Activated T-cell treated with anti-CD3 and anti-CD28 coated beads, Interleukin-2, amount 50 U/mL, for 48 hours (primary cell): ENCODE measurements around the gene CCDC88C.
A peak's percentile ranks its signal among the peaks of the same experiment; 100 is the strongest.

Experiments
- DNase-seq, 2 experiments: peaks; one replicate each; pipeline ENCODE4 v3.0.0-alpha.2; 2020

CCDC88C gene

DNA sequence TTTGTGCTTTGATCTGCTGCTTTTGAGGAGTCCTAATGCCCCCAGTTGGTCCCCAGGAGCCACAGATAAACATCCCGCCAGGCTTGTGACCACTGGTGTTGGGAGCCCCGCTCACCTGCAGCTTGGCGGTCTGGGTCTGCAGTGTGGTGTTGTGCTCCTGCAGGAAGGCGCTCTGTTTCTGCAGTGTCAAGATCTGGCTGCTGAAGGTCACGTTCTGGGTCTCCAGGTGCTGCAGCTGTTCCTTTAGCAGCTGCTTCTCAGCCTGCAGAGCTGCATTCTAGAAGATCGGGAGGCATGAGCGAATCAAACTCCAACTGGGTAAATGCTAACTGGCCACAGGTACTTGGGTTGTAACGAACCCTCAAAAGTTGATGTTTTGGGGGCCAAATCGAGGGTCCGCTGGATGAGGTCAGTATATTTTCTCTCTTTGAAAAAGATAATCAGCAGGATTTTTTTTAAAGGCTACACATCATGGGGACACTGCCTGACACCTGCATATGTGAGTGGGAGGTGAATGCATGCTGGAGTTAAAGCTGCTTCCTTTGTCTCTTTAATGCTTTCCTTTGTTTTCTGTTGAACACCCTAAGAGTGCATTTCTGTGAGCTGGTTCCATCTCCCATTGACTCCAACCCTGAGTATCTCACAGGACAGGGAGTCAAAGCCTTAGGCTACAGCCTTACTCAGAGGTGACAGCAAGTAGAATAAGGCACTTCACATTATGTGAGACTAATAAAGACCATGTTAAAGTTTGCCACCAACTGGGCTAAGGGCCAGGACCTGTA lies 111.8 kb downstream of the CCDC88C start:
- DNase-seq: no peak

DNA sequence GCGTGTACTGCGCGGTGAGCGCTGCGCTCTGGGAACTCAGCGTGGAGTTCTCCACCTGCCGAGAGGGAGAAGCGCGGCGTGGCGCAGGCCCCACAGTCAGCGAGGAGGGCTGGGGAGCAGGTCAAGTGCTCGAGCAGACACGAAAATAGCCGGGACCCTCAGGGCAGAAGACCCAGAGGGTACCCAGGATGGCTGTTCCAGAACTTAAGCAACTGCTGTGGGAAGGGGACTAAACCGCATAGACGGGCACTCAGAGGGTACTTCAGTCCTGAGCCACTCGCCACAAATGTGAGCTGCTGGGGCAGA lies 113.7 kb downstream of the CCDC88C start:
- no peak for DNase-seq

DNA sequence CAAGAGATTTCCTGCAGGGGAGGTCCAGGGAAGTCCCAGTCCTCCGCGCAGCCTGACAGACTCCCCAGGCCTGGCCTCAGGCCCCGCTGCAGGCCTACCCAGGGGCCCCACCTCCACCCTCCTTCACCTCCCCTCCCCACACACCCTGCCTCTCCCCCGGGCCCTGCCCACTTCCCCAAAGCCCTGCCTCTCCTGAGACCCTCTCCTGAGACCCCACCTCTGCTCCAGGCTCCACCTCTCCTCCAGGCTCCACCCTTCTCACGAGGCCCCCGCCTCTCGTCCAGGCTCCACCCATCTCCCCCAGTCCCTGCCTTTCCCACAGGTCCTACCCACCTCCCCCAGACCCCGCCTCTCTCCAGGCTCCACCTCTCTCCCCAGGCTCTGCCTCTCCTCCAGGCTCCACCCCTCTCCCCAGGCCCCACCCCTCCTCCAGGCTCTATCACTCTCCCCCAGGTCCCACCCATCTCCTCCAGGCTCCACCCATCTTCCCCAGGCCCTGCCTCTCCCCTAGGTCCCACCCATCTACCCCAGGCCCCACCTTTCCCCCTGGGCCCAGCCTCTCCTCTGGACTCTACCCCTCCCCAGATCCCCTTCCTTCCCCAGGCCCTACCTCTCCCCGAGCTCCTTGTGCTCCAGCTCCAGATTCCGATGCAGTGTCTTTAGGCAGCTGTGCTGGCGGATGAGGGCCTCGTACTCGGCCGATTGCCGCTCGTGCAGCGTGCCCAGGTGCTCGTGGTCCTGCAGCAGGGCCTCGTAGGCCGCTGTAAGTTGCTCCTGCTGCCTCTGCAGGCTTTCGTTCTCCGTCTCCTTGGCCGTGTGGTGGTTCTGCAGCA lies 114.3 kb downstream of the CCDC88C start:
- peak; percentile 90 to 93 for DNase-seq

DNA sequence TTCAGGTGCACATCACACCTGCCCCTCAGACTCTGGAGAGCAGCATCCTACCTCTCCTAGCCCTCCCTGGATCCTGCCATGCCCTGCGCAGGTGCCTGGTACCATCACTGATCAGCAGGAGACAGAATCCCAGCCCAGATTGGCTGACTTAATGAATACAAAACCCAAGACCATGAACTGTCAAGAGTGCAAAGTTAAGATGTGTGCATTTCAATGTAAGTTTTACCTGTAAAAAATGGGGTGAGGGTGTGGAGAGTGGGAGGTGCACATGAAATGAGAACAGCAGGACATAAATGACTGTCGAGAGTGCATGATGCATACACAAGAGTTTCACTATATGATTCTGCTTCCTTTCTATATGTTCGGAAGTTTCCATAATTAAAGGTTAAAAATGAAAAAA lies 115.2 kb downstream of the CCDC88C start:
- DNase-seq: peak; percentile 51 to 60

DNA sequence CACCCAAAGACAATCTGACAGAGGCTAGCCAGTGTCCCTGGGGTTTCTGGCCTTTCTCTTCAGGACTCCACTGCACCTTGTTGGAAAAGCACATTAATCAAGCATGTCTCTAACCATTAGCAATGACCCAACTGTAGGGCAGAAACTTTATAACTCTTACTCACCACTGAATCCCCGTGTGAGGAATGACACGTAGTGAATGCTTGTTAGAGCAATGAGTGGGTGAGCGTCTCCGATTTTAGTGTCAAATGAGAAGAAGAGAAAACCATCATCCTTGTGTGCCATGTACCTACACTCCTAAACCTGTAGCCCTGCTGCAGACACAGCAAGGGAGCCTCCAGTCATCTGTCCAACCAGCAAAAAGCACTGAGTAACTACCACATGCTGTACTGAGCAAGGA lies 116.7 kb downstream of the CCDC88C start:
- DNase-seq: peak in 1 of 2 experiments; percentile 31

DNA sequence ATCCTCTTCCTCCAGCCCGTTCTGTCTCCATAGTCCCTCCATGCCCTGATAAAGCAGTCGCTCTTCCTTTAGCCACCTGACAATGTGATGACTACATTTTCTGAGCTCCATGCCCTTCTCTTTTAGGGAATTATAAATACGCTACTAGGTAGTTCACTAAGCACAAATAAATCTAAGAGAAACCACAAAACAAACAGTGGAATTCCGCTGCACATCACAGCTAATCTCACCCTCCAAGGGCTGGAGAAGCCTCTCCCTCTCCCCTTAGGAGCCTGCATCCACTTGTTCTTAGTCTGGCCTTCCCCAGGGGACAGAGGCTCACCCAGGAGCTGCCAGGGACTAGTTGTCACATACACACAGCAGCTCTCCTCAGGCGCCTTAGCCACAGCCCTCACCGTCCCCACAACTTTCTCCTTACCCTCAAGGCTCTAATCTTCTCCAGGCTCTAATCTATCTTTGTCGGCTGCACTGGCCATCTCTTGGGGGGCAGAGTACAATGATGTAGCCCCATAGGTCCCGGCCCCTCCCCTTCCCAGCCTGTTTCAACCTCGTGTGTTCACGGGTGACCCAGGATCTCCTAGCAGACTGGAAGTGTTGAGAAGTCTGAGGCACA lies 117.2 kb downstream of the CCDC88C start:
- no peak for DNase-seq

DNA sequence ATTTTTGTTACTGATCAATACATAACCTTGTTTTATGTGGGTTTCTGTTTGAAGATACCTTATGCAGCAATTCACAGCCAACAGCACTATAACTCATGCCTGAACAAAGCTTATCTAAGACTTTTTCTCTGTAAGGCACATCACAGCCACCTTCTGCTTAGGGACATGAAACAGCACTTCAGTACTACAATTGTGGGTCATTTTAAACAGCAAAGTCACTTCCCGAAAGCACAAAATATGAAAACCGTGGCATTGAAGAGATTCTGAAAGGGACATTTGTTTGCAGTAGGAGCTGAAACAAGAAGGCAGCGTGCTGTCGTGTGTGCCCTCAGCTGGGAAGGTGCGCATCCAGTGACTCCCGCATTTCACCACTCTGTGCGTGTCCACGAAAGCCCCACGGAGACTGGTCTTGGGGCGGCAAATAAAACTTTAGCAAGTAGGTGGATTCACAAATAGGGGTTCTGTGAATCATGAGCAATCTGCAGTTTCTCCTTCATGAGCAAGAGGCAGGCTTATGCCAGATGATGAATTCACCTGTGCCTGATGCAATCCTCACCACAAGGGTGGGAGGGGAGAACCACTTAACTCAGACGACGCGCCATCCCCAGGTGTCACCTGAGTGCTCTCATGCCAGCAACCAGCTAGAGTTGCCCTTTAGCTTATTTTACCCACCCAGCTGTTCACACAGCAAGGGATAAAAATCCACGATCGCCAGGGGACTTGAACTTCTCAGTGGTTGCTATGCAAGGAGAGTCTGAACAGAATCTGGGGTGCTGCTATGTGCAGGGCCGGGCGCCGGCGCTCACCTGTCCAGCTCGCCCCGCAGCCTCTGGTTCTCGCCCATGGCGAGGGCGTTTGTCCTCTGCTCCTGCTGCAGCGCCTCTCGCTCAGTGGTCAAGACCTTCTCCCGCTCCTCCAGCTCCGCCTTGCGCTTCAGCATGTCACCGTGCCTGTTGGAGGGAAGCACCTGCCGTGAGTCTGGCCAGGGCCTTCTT lies 118.2 kb downstream of the CCDC88C start:
- DNase-seq: peak; percentile 58 to 67

DNA sequence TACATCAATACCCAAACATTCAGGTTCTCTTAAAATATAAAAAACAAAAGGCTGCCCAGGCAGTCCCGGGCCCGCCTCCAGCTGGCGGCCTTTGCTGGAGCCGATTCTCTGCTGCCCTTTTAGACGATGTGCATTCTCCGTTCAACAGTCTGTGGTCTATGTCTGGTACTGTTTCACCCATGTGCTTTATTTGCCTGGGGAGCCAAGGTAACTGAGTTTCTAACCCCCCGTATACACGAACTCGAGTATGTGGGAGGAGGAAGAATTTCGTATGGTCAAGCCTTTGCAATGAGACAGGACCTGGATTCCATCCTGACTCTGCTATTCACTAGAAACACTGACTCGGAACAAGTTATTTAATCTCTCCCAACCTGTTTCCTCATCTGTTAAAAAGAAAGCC lies 119.0 kb downstream of the CCDC88C start:
- DNase-seq: no peak

DNA sequence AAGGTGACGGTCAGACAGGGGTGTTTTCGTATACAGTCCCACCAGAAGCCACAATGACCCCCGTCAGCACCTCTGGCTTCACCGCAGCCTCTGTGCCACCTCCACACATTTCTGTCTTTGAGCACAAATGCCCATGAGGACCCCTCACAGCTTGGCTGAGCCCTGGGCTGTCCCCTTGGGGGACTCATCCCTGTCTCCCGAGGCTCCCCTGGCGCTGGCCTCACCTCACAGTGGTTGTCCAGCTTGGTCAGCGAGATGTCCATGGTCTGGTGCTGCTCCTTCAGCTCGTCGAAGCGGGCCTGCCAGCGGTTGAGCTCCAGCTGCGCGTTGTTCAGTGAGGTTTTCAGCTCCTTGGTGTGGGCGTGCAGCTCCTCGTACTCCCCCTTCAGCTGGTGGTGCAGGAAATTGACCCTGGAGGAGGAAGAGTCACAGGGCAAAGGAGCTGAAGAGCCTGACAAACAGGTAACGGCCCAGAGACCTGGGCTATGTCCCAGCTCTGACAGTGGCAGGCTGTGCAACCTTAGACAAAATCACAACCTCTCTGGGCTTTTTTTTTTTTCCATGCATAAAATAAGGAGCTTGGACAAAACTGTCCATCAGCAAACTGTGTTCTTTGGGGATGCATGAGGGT lies 120.4 kb downstream of the CCDC88C start:
- DNase-seq: no peak

DNA sequence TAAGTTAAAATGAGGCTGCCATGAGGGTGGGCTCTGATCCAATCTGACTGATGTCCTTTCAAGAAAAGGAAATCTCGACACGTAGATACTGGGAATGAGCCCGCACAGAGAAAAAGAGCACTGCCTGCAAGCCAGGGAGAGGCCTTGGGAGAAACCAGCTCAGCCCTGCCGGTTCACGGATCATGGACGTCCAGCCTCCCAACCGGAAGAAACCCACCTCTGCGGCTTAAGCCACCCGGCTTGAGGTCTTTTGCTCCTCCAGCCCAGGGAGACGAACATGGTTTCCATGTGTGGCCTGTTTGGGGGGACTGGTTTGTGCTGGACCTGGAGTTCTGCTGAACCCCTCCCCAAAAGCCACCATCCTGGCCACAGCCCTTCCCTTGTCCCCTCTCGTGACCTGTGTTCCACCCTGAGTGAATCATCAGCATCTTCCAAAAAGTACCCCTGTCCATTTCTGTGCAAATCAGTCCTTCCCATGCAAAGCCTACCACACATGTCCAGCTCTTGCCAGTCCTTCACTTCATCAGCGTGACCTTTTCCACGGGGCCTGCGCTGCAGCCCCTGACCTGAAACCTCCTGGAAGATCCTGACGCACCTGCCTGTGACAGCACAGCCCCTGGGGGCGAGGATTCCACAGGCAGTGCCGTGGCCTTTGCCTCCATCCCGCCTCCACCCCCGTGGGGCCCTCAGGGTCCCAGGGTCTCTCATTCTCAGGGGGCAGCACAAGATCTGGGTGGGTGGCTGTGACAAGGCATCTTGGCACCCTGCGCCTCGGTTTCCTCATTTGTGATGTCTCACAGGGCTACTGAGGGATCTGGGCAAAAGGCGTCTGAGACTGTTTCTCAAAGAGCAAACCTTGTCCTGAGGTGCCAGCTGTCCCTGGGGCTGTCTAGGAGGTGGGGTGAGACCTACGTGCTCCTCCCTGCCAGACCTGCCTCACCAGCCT lies 121.5 kb downstream of the CCDC88C start:
- DNase-seq: no peak

DNA sequence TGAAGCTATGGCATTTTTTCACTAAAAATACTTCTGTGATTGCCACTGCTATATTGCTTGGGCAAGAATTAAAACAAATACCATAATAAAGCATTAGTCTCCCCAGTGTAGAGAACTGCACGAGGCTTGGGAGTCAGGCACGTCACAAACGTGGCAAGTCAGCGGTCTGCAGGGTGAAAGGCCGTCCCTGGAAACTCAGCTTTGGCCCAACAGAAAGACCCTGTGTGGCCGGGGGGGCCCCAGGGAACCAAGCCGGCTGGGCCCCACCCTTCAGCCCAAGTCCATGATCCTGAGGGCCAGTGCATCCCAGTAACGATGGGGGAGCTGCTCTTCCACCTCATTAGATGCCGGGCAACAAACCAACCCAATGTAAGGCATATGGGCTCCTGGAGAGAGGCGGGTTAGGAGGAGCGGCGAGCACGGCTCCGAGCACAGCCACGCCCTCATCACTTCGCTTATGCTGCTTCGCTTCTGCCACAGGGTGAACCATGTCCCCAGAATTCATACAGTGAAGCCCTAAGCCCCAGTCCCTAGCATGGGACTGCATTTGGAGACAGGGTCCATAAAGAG lies 122.3 kb downstream of the CCDC88C start:
- no peak for DNase-seq

DNA sequence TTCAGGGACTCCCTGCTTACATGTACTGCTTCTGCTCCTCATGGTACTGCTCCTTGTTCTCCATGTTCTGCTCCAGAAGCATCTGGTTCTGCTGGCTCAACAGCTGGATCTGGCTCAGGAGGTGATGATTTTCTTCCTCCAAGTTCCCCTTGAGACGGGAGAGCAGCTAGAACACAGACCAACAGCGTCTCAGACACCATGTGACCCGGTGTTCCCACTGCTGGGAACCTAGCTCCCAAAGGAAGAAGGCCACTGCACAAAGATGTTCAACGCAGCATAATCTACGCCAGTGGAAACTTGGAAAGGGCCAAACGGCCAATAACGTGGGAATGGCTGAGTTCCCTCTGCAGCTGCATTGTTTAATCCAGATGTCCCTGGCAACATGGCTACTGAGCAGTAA lies 123.5 kb downstream of the CCDC88C start:
- DNase-seq: no peak

DNA sequence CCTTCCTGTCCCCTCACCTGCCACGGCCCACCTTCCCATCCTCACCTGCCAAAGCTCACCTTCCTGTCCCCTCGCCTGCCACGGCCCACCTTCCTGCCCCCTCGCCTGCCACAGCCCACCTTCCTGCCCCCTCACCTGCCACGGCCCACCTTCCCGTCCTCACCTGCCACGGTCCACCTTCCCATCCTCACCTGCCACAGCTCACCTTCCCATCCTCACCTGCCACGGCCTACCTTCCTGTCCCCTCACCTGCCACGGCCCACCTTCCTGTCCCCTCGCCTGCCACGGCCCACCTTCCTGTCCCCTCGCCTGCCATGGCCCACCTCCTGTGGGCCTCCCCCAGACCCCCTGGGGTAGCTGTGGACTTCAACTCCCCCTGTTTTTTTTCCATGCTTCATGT lies 124.3 kb downstream of the CCDC88C start:
- no peak for DNase-seq

DNA sequence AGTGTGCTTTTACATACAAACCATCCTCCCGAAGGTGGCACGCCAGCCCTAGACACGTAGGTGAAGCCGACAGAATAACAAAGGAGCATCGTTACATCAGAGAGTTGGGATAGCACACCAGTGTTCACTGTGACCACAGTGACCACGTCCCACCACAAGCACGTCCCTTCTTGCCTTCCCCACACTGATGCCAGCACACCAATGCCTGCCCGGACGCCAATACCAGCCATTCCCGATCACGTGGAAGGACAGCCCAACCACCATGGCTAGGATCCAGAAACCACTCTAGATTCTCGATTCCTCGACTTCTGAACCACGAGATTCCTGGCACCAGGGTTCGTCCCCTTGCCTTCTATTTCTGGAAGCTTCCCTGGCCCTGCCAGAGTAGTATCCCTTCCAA lies 125.1 kb downstream of the CCDC88C start:
- no peak for DNase-seq

DNA sequence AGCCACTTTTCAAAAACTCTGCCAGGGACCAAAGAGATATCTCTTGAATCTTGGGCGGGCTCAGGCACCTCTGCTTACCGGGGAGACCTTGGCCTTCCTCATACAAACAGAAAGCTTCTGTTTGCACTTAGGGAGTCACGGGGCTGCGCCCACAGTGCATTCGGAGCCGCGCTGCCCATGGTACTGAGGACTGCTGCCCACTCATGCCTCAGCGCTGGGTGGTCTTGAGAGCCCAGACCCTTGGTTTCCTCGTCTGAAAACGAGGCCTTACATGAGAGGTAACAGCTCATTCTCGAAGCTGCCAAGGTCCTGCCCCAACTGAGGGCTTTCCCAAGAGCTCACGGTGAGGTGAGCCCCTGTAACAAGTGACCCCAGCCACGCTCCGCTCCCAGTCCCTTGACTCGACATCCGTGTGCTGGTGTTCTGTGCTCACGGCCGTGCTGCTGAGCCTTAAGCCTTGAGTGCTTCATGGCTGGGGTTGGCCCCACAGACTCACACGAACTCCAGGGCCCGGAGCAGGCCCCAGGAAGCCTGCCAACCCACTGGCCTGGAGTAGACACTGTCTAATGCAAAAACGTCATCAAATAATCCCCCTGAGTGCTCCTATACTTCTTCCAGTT lies 125.7 kb downstream of the CCDC88C start:
- no peak for DNase-seq

DNA sequence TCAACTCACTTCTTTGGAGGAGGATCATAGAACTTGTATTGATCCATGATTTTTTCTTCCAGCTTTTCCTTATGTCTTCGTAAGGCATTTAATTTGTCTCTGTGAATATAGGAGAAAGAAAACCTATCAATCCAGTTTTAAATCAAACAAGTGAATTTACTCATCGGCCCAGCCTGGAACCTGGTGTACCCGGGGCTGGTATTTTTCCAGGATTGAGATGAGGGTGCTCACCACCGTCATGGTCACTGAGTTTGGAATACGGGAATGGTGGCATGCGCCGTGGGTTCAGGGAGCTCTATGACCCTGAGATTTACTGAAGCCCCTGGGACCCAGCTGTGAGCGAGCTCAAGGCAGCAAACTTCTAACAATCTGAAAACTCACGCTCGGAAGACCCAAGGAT lies 126.6 kb downstream of the CCDC88C start:
- DNase-seq: no peak

DNA sequence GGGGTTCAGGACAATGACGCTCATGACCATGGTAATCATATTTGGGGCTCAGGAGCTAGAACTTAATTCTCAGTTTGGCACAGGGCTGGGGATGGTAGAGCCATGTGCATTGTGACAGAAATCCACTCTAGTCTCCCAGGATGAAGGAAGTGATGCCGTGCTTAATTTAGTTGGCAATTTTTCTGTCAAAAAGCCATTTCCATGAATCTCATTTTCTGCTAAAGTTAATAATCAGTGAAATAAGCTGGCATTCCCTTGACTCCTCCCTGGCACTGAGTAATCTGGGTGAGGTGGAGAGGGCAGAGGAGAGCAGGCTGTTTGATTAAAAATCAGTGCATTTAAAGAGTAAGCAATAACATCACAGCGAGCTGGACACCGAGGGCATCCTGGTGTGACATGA lies 128.2 kb downstream of the CCDC88C start:
- DNase-seq: no peak

DNA sequence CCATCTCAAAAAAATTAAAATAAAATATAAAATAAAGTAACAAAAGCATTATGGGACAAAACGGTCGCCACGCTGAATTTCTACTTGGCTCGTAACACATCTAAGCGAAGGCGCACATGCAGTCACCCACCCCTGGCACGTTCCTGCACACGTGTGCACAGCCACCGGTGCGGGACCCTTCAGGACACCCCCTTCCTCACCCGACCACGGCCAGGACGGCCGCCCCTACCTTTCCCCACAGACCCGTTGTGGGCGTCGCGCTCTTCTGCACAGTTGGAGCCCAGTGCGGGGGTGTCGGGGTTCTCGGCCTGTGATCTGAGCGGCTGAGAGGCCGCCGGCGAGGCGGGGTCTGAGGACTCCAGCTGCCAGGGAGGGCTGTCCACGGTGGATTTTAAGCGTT lies 128.7 kb downstream of the CCDC88C start:
- no peak for DNase-seq

DNA sequence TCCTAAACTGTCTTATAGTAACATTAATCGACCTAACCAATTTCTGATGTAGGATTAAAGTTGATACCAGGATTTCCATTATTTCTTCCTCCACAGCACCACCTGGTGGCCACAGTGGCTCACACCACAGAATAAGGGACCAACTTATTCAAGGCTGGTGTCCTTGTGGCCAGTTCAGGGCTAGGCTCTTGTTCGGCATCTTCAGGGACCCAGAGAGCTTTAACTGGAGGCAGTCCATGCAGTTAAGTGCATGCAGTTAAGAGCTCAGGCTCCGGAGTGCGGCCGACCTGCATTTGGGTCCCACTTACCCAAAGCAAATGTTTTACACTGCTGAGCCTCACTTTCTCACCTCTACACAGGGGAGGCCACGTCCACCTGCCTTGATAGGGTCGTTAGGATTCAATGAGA lies 131.1 kb downstream of the CCDC88C start:
- DNase-seq: peak; percentile 88 to 94
